ENCODE results near the gene CASP10.
"Not testable (repeated sequence)": the region's sequence is repeated elsewhere in the genome, so short reads cannot be mapped to it uniquely, and the experiment has no call there.

The CASP10 gene

DNA sequence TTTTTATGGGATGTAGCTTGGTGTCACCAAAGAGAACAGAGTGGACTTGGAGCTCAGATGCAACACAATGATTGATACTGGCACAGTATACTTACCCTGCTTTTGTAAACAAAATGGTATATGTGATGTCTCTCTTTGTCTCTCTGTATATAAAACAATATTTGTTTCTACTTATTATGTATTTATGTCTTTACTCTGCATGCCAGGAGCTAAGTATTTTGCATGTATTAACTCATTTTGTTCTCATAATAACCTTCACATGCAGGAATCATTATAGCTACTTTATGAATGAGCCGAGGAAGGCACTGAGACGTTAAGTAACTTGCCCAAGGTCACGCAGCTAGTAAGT, 49.5 kb downstream of the CASP10 start:
- no peak for DNase-seq (ENCODE audit: low read depth in 1 of 2, low spot score in 1 of 2)

DNA sequence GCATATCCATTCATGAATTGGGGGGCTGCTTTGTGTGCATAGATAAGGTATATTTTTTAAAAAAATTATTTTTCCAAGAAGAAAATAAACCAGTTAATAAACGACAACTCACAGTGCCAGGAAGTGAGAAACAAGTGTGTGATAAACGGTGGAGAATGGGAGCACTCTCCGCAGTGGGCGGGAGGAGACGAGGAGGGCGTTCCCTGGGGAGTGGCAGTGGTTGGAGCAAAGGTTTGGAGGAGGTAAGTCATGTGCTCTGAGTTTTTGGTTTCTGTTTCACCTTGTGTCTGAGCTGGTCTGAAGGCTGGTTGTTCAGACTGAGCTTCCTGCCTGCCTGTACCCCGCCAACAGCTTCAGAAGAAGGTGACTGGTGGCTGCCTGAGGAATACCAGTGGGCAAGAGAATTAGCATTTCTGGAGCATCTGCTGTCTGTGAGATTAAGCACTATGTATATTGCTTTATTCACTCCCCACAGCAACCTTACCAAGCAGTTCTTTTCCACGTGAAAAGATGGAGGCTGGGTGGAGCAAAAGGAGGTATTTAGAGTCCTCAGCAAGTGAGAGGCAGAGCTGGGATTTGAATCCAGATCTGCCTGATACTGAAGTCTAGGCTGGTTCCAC, 50.4 kb downstream of the CASP10 start:
- peak; percentile 52 to 70 for DNase-seq (ENCODE audit: low read depth in 1 of 2, low spot score in 1 of 2)

DNA sequence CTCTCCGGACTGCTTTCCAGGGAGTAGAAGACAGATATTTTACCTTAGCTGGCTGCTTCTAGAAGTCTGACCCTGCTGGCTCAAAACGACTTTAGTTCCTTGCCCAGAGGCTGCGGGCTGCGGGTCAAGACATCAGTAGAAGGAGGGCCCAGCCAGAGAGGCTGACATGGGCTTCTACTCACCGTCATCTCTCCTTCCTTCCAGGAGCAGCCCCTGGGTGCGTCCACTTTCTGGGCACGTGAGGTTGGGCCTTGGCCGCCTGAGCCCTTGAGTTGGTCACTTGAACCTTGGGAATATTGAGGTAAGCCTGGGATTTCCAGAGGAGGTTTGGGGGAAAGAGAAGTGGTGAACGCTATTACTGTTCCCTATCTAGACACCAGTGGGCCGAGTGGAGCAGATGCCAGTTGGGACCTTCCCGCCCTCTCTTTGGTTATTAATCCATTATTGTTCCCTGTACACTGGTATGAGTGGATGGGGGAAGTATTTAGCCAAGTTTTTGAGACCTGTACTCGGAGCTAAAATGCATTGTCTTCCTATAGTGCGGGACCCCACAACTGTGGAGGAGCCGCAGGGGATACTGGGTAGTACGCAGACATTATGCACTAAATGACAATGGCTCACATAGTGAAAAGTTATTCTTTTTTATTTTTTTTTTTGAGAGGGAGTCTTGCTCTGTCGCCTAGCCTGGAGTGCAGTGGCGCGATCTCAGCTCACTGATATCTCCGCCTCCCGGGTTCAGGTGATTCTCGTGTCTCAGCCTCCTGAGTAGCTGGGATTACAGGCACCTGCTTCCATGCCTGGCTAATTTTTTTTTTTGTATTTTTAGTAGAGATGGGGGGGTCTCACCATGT, 51.1 kb downstream of the CASP10 start:
- peak in 1 of 2 donors; percentile 6 for DNase-seq (ENCODE audit: low read depth in 1 of 2, low spot score in 1 of 2)

DNA sequence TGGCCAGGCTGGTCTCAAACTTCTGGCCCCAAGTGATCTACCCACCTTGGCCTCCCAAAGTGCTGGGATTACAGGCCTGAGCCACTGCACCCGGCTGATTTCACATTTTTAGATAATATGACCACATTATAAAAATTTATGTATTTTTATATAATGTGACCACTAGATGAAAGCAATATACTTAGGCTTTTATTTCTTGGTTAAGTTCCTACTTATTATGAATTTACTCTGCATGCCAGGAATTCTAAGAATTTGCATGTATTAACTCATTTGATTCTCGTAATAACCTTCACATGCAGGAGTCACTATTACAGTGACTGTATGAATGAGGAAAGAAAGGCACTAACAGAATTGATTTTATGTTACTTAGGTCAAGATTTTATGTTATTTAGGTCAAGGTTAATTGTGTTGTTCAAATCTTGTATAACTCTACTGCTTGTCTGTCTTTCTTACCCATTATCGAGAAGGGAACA, 51.8 kb downstream of the CASP10 start:
- DNase-seq (ENCODE audit: low read depth in 1 of 2, low spot score in 1 of 2), result no peak

GRCh38 chr2:201235860-201236811, 53.2 kb downstream of the CASP10 start:
- no peak for DNase-seq (ENCODE audit: low read depth in 1 of 2, low spot score in 1 of 2)

- DNase-seq (ENCODE audit: low read depth in 1 of 2, low spot score in 1 of 2), result no peak
These were observed 54.7 kb downstream of the CASP10 start for GRCh38 chr2:201237486-201238123.

- not testable (repeated sequence) for DNase-seq (ENCODE audit: low read depth in 1 of 2, low spot score in 1 of 2)
These were observed 56.4 kb downstream of the CASP10 start for GRCh38 chr2:201239167-201239935.

DNA sequence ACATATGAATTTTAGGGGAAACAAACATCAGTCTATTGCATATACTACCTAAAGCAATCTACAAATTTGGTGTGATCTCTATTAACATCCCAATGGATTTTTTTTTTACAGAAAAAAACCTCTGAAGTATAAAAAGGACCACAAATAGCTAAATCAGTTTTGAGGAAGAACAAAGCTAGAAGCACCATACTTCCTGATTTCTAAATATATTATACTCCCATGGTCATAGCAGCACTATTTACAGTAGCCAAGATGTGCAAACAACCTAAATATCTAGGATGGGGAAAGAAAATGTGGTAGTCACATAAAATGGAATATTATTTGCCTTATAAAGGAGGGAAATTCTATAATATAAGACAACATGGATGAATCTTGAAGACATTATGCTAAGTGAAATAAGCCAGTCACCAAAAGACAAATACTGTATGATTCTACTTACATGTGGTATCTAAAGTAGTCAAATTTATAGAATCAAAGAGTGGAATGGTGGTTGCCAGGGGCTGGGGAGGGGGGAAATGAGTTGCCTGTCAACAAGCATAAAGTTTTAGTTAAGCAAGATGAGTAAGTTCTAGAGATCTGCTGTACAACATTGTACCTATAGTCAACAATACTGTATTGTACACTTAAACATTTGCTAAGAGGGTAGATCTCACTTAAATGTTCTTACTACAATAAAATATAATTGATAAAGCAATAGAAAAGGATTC, 59.8 kb downstream of the CASP10 start:
- DNase-seq (ENCODE audit: low read depth in 1 of 2, low spot score in 1 of 2), result no peak

- DNase-seq (ENCODE audit: low read depth in 1 of 2, low spot score in 1 of 2), result no peak
These were observed 61.9 kb downstream of the CASP10 start for GRCh38 chr2:201244829-201245228.

DNA sequence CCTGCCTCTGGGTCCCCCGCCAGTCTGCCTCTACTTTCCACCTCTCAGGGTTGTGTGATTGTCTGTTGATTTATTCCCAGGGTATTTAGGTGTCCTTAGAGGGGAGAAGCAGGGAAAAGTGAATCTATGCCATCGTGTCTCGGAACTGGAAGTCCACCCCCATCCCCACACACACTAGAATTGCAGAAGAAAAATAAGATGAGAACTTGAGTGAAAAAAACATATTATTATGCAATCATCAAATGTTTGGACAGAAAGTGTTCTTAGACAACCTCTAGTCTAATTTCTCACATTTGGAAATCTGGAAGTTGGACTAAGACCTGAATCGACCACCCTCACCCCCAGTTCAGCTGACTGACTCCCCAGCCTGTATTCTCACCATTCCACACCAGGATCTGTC, 63.3 kb downstream of the CASP10 start:
- no peak for DNase-seq (ENCODE audit: low read depth in 1 of 2, low spot score in 1 of 2)

- no peak for DNase-seq (ENCODE audit: low read depth in 1 of 2, low spot score in 1 of 2)
These were observed 65.4 kb downstream of the CASP10 start for GRCh38 chr2:201248288-201248844.

GRCh38 chr2:201249889-201250288, 66.9 kb downstream of the CASP10 start:
- DNase-seq (ENCODE audit: low read depth in 1 of 2, low spot score in 1 of 2), result no peak

DNA sequence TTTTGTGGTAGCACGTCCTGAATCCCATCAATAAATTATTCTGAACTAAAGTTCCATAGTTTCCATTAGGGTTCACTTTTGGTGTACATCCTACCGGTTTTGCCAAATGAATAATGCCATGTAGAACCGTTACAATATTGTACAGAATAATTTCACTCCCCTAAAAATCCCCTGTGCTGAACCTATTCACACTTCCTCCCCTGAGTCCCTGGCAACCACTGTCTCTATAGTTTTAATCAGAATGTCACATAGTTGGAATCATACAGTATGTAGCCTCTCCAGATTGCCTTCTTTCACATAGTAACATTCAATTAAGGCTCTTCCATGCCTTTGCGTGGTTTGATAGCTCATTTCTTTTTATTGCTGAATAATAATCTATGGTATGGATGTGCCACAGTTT, 67.8 kb downstream of the CASP10 start:
- DNase-seq (ENCODE audit: low read depth in 1 of 2, low spot score in 1 of 2), result no peak

GRCh38 chr2:201254081-201254730, 71.3 kb downstream of the CASP10 start:
- no peak for DNase-seq (ENCODE audit: low read depth in 1 of 2, low spot score in 1 of 2)

GRCh38 chr2:201255408-201256033, 72.6 kb downstream of the CASP10 start:
- no peak for DNase-seq (ENCODE audit: low read depth in 1 of 2, low spot score in 1 of 2)

DNA sequence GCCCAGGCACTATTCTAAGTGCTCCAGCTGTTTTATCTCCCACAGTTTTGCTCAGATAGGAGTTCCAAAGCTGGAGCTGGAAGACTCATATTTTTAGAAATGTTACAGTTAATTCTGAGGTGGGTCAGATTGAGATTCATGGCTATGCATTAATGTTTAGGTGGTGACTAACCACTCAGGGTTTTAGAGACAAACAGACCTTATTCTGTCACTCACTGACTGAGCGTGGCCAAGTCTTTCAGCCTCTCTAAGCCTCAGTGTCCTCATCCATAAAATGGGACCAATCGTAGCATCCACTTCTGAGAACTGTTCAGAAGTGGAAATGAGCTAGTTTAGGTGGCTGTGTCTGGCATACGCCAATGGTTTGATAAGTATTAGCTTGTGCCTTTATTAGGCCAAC, 73.1 kb downstream of the CASP10 start:
- no peak for DNase-seq (ENCODE audit: low read depth in 1 of 2, low spot score in 1 of 2)

GRCh38 chr2:201257381-201257955, 74.5 kb downstream of the CASP10 start:
- DNase-seq (ENCODE audit: low read depth in 1 of 2, low spot score in 1 of 2), result peak in 1 of 2 donors; percentile 15
